HCT116 (cell line): ENCODE data around the gene EFCAB8.
"Not testable (repeated sequence)": the region's sequence is repeated elsewhere in the genome, so short reads cannot be mapped to it uniquely, and the experiment has no call there.

Experiments used
- EZH2 ChIP-seq: fragments of 200-600 bp; sonication (generic); IDR thresholded peaks from 2 replicates; pipeline ENCODE4 v1.6.1; 2017; ENCODE audit warnings: antibody characterized with exemption, mixed run types
- POLR2A ChIP-seq: IDR thresholded peaks from 2 replicates; pipeline ENCODE4 v1.7.0; 2011; ENCODE audit warnings: borderline replicate concordance; ENCODE audit not compliant: insufficient read depth, insufficient read length; ENCODE audit errors: extremely low read depth
- POLR2AphosphoS5 ChIP-seq: IDR thresholded peaks from 2 replicates; pipeline ENCODE4 v1.6.1; 2011; ENCODE audit warnings: mild to moderate bottlenecking, low read depth, low read length, moderate library complexity
- RAD21 ChIP-seq: IDR thresholded peaks from 2 replicates; pipeline ENCODE4 v1.6.1; 2012; ENCODE audit warnings: low read depth, mild to moderate bottlenecking
- SP1 ChIP-seq: IDR thresholded peaks from 2 replicates; pipeline ENCODE4 v1.6.1; 2012; ENCODE audit warnings: low read depth
- TCF7L2 ChIP-seq: IDR thresholded peaks from 2 replicates; pipeline ENCODE4 v1.7.0; 2011; ENCODE audit warnings: borderline replicate concordance, inconsistent platforms; ENCODE audit not compliant: insufficient read depth, insufficient read length; ENCODE audit errors: extremely low read depth
- ZBTB33 ChIP-seq: IDR thresholded peaks from 2 replicates; pipeline ENCODE4 v1.6.1; 2011; ENCODE audit warnings: mild to moderate bottlenecking, low read length, moderate library complexity; ENCODE audit not compliant: insufficient replicate concordance; ENCODE audit errors: extremely low read depth
- TF ChIP-seq, protein P1 (sequence below), 3 experiments: fragments of 200-600 bp in 1 of 3; sonication (generic) in 1 of 3; IDR thresholded peaks in 2 of 3; conservative IDR thresholded peaks in 1 of 3; 2 replicates each; pipeline ENCODE4 v1.5.1; 2012 to 2017; ENCODE audit warnings: low read depth in 2 of 3, low read length in 2 of 3, antibody characterized with exemption in 1 of 3, borderline replicate concordance in 1 of 3, control low read depth in 1 of 3, mild to moderate bottlenecking in 1 of 3, mixed read lengths in 1 of 3, mixed run types in 1 of 3, moderate library complexity in 1 of 3; ENCODE audit not compliant: insufficient read depth in 1 of 3
- TF ChIP-seq, protein P2 (sequence below): IDR thresholded peaks from 2 replicates; pipeline ENCODE4 v1.6.1; 2012; ENCODE audit warnings: low read depth
- TF ChIP-seq, protein P3 (sequence below): IDR thresholded peaks from 2 replicates; pipeline ENCODE4 v1.6.1; 2012

DNA sequence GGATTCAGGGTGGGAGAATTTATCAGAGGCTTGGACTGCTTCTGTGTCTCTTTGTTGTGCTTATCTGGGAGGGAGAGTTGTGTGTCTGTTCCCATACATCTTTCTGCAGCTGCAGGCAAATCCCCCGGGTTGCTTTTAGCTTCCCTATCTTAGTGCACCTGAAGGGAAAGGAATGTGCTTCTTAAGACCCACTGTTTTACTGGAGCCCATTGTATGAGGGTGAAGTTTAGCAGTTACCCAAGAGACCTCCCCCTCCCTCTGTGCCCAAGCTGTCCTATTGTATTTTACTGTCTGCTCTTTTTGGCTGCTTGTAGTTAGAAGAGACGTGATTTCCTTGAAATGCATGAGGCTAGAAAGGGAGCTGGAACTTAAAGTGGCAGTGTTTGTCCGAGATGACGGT lies 91.8 kb downstream of the EFCAB8 start:
- TF ChIP-seq, protein P1, sequence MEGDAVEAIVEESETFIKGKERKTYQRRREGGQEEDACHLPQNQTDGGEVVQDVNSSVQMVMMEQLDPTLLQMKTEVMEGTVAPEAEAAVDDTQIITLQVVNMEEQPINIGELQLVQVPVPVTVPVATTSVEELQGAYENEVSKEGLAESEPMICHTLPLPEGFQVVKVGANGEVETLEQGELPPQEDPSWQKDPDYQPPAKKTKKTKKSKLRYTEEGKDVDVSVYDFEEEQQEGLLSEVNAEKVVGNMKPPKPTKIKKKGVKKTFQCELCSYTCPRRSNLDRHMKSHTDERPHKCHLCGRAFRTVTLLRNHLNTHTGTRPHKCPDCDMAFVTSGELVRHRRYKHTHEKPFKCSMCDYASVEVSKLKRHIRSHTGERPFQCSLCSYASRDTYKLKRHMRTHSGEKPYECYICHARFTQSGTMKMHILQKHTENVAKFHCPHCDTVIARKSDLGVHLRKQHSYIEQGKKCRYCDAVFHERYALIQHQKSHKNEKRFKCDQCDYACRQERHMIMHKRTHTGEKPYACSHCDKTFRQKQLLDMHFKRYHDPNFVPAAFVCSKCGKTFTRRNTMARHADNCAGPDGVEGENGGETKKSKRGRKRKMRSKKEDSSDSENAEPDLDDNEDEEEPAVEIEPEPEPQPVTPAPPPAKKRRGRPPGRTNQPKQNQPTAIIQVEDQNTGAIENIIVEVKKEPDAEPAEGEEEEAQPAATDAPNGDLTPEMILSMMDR (IDR thresholded peaks at IDR 0.05 in 2 of 3, conservative IDR thresholded peaks at IDR 0.05 in 1 of 3; ENCODE audit: borderline replicate concordance in 1 of 3, insufficient read depth in 1 of 3, low read depth in 2 of 3, low read length in 2 of 3) = not testable (repeated sequence)
- not testable (repeated sequence) for TF ChIP-seq RAD21, POLR2A, POLR2AphosphoS5, TCF7L2, EZH2, SP1, ZBTB33
- TF ChIP-seq, protein P2, sequence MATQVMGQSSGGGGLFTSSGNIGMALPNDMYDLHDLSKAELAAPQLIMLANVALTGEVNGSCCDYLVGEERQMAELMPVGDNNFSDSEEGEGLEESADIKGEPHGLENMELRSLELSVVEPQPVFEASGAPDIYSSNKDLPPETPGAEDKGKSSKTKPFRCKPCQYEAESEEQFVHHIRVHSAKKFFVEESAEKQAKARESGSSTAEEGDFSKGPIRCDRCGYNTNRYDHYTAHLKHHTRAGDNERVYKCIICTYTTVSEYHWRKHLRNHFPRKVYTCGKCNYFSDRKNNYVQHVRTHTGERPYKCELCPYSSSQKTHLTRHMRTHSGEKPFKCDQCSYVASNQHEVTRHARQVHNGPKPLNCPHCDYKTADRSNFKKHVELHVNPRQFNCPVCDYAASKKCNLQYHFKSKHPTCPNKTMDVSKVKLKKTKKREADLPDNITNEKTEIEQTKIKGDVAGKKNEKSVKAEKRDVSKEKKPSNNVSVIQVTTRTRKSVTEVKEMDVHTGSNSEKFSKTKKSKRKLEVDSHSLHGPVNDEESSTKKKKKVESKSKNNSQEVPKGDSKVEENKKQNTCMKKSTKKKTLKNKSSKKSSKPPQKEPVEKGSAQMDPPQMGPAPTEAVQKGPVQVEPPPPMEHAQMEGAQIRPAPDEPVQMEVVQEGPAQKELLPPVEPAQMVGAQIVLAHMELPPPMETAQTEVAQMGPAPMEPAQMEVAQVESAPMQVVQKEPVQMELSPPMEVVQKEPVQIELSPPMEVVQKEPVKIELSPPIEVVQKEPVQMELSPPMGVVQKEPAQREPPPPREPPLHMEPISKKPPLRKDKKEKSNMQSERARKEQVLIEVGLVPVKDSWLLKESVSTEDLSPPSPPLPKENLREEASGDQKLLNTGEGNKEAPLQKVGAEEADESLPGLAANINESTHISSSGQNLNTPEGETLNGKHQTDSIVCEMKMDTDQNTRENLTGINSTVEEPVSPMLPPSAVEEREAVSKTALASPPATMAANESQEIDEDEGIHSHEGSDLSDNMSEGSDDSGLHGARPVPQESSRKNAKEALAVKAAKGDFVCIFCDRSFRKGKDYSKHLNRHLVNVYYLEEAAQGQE = not testable (repeated sequence)
- TF ChIP-seq, protein P3, sequence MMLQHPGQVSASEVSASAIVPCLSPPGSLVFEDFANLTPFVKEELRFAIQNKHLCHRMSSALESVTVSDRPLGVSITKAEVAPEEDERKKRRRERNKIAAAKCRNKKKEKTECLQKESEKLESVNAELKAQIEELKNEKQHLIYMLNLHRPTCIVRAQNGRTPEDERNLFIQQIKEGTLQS = not testable (repeated sequence)
